Measurements from ENCODE around the gene SPTY2D1.

- no peak for TF ChIP-seq EZH2phosphoT487 (IDR thresholded peaks at IDR 0.05; ENCODE audit: borderline replicate concordance, low read depth, low read length)
- no peak for TF ChIP-seq CTCF (conservative IDR thresholded peaks at IDR 0.05; ENCODE audit: low read length)
Observed at GRCh38 chr11:18615628-18616392, 18.3 kb downstream of the SPTY2D1 start.
